Neural crest cell (in vitro differentiated cells): ENCODE results near the gene FBXL17. TPM values are rescaled to one million over a fixed set of nuclear protein-coding genes. Genes with fewer than 3 reads are reported as not detected.

Experiments
- DNase-seq: peaks from one replicate; pipeline ENCODE4 v3.0.0; 2021; ENCODE audit warnings: low read depth, mixed read lengths, low spot score
- H3K27ac Mint-ChIP-seq: one replicate; pipeline ENCODE4 v1.8.0; 2021; ENCODE audit warnings: mild to moderate bottlenecking, mixed read lengths; ENCODE audit not compliant: unreplicated experiment
- H3K27me3 Mint-ChIP-seq: 2 replicates; pipeline ENCODE4 v1.8.0; 2021; ENCODE audit warnings: low read depth, mild to moderate bottlenecking, mixed read lengths
- H3K36me3 Mint-ChIP-seq: 2 replicates; pipeline ENCODE4 v1.8.0; 2021; ENCODE audit warnings: low read depth, mild to moderate bottlenecking, mixed read lengths
- H3K4me1 Mint-ChIP-seq: 2 replicates; pipeline ENCODE4 v1.8.0; 2021; ENCODE audit warnings: mixed read lengths
- H3K4me3 Mint-ChIP-seq: one replicate; pipeline ENCODE4 v1.8.0; 2021; ENCODE audit warnings: mild to moderate bottlenecking, mixed read lengths
- H3K9me3 Mint-ChIP-seq: 2 replicates; pipeline ENCODE4 v1.8.0; 2021; ENCODE audit warnings: mixed read lengths
- total RNA-seq: library from RNA; stranded (reverse); gene quantifications from 2 replicates; pipeline ENCODE4 v1.2.1, GENCODE V29; 2021
- TF ChIP-seq, protein P1 (sequence below): fragments of 200-600 bp; sonication (generic); conservative IDR thresholded peaks from 2 replicates; pipeline ENCODE4 v1.5.0; 2021; ENCODE audit warnings: antibody characterized with exemption, mild to moderate bottlenecking

FBXL17 gene
- total RNA-seq, 1 donor from 2014 or later, result 17.8 TPM

DNA sequence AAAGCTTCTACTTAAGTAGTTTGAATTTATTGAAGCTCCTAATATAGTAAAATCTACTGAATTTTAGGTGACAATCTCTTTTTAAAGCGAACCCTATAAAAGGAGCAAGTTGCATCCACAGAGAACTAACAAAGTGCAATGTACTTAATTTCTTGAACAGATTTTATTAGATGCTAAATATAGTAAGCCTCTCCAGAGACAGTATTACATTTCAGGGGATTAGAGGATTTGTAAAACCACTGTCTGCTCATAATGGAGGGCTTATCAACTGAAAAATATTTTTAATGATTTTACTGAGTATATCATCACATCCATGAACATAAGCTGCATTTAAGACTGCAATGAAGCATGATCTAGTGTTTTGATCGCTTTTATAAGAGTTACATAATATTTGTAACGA is 481.2 kb downstream of the FBXL17 start:
- Mint-ChIP-seq H3K36me3 (peaks cover 7% of the 10 kb centered on the region), H3K9me3 (peaks cover 2% of the 10 kb centered on the region), H3K4me3 (no peak overlapping the region), H3K4me1 (peaks cover 4% of the 10 kb centered on the region), H3K27me3 (no peaks in the 10 kb centered on the region), H3K27ac (no peak overlapping the region)
- TF ChIP-seq, protein P1, sequence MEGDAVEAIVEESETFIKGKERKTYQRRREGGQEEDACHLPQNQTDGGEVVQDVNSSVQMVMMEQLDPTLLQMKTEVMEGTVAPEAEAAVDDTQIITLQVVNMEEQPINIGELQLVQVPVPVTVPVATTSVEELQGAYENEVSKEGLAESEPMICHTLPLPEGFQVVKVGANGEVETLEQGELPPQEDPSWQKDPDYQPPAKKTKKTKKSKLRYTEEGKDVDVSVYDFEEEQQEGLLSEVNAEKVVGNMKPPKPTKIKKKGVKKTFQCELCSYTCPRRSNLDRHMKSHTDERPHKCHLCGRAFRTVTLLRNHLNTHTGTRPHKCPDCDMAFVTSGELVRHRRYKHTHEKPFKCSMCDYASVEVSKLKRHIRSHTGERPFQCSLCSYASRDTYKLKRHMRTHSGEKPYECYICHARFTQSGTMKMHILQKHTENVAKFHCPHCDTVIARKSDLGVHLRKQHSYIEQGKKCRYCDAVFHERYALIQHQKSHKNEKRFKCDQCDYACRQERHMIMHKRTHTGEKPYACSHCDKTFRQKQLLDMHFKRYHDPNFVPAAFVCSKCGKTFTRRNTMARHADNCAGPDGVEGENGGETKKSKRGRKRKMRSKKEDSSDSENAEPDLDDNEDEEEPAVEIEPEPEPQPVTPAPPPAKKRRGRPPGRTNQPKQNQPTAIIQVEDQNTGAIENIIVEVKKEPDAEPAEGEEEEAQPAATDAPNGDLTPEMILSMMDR, result no peak
- no peak for DNase-seq

DNA sequence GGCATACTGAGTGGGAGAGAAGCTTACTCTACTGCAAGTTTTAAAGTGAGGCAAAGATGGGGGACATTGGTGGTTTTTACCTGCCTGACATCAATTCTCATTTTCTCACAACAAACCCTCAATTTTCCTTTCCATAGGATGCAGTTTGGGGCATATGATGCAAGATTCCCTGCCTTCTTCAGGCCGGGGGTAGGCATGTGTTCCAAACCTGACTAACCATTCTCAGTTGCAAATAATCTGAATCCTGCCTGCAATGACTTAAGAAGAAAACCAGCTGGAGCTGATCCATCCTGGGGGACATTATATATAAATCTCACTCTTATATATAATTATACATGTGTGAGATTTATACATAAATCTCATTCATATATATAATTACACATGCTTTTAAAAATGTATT is 487.5 kb downstream of the FBXL17 start:
- no peak for DNase-seq
- H3K9me3 Mint-ChIP-seq, result peaks cover 2% of the 10 kb centered on the region
- TF ChIP-seq, protein P1, result no peak
- H3K36me3 Mint-ChIP-seq, result peaks cover 7% of the 10 kb centered on the region
- no peak overlapping the region for H3K27ac Mint-ChIP-seq
- no peak overlapping the region for H3K4me3 Mint-ChIP-seq
- H3K27me3 Mint-ChIP-seq, result no peaks in the 10 kb centered on the region
- peaks cover 3% of the 10 kb centered on the region for H3K4me1 Mint-ChIP-seq

DNA sequence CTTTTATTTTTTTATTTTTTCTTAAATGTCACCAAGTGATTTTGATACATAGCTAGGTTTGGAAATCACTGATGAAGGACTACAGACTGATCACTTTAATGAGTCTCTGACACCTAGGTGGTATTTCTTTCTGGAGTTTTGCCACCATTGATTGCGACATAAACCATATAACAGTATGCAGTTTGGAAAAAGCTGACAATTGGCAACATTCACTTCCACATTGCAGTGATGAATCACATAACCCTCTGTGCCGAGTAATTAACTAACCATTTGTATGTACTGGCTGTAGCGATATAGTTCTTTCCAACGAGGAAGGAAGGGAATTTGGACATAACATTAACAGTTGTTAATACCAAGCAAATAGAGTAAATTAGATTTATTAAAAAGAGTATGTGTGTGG is 488.3 kb downstream of the FBXL17 start:
- Mint-ChIP-seq H3K4me1 (peaks cover 11% of the 10 kb centered on the region), H3K9me3 (no peaks in the 10 kb centered on the region), H3K36me3 (peaks cover 4% of the 10 kb centered on the region), H3K27me3 (no peaks in the 10 kb centered on the region), H3K4me3 (no peak overlapping the region), H3K27ac (no peak overlapping the region)
- TF ChIP-seq, protein P1, result no peak
- DNase-seq, result no peak

DNA sequence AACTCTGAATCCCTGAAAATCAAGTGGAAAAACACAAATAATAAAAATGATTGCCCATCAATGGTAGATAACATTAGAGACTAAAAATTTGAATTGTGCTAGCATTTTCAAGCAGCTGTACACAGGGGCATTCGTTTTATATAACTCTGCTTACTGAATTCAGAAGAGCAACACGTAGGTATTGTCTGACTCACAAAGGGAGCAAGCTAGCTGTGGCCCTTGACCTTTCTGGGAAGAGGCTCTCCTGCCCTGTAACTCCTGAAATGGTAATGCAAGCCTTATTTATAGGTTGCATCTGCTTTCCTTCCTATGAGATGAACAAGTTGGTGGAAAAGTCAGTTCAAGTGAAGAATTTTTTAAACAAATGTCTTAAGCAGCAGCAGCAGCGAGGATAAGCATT is 492.5 kb downstream of the FBXL17 start:
- Mint-ChIP-seq H3K9me3 (no peaks in the 10 kb centered on the region), H3K27ac (no peak overlapping the region), H3K36me3 (no peaks in the 10 kb centered on the region), H3K4me3 (no peak overlapping the region), H3K4me1 (peaks cover 23% of the 10 kb centered on the region), H3K27me3 (no peaks in the 10 kb centered on the region)
- TF ChIP-seq, protein P1, result no peak
- DNase-seq, result no peak

DNA sequence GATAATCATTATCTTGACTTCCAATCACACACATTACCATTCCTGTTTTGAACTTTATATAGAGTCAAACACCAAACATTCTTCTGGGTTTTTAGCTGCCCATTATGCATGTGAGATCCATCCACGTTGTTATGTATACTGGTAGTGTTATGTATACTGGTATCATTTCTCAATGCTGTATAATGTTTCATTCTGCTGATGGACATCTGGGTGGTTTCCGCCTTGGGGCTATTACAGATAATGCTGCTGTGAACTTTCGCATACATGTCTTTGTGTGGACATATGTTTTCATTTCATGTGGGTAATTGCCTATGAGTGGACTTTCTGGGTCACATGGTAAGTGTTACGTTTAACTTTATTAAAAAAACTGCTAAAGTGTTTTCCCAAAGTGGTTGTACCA is 493.4 kb downstream of the FBXL17 start:
- Mint-ChIP-seq H3K27ac (no peak overlapping the region), H3K4me3 (no peak overlapping the region), H3K36me3 (no peaks in the 10 kb centered on the region), H3K9me3 (no peaks in the 10 kb centered on the region), H3K4me1 (peaks cover 23% of the 10 kb centered on the region), H3K27me3 (no peaks in the 10 kb centered on the region)
- DNase-seq, result no peak
- TF ChIP-seq, protein P1, result no peak
